SK-N-MC (cell line): ENCODE results near the gene CROCC2.

Experiments used
- EZH2 ChIP-seq: fragments of 200-600 bp; sonication (generic); IDR thresholded peaks from one replicate; pipeline ENCODE4 v1.6.1; 2017; ENCODE audit warnings: antibody characterized with exemption
- FOXP2 ChIP-seq: optimal IDR thresholded peaks from 2 replicates; pipeline ENCODE3; 2011; ENCODE audit warnings: mild to moderate bottlenecking, moderate library complexity; ENCODE audit not compliant: insufficient read depth; ENCODE audit errors: extremely low read length, control extremely low read depth
- POLR2AphosphoS5 ChIP-seq: IDR thresholded peaks from 2 replicates; pipeline ENCODE4 v1.6.1; 2012; ENCODE audit warnings: mild to moderate bottlenecking, low read depth, low read length, borderline replicate concordance

DNA sequence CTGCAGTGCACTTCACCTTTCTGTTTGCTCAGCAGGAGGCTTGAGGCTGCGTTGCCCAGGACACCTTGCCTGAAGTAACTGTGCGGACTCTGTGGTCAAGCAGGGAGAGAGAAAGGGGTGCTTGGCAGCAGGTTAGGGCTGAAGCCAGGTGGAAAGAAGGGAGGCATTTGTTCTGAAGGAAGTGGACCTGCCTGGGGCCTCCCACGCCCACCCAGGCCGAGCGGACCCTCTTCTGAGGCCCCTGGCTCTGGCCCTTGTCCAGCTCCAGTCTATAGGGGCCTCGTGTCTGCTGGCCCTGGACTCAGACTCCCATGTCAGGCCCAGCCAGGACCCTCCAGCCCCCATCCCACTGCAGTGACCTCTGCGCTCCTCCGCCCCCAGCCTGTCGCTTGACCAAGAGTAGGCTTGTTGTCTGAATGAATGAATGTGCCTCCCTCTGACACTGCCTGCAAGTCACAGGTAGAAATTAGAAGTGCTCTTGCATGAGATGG lies 94.7 kb downstream of the CROCC2 start:
- TF ChIP-seq POLR2AphosphoS5 (no peak), EZH2 (no peak), FOXP2 (no peak)
